HG02610 (cell line): Measurements from ENCODE around the gene SNX15.

ENCODE experiments used
- ATAC-seq: cut with Tn5 transposase; IDR thresholded peaks from one replicate; pipeline ENCODE4 v1.9.1; 2021; ENCODE audit warnings: mild to moderate bottlenecking, moderate library complexity; ENCODE audit not compliant: unreplicated experiment

The SNX15 gene

GRCh38 chr11:65078786-65079342 is 51.6 kb downstream of the SNX15 start:
- no peak for ATAC-seq

GRCh38 chr11:65083134-65083833 is 56.0 kb downstream of the SNX15 start:
- peak; percentile 9 for ATAC-seq

- ATAC-seq = peak; percentile 71
Measured at GRCh38 chr11:65083834-65084597, 56.8 kb downstream of the SNX15 start, which contains the start of the genes CDCA5 and ZFPL1. CDCA5 (minus strand) TSS chr11:65084040; CDS start chr11:65083978, 62 bp downstream. ZFPL1 (plus strand) TSS chr11:65084222; CDS start chr11:65084699, 477 bp downstream.

GRCh38 chr11:65084598-65085375 is 57.5 kb downstream of the SNX15 start:
- no peak for ATAC-seq

- ATAC-seq = no peak
Measured at GRCh38 chr11:65085446-65085845, 58.2 kb downstream of the SNX15 start.

- ATAC-seq = no peak
Measured at GRCh38 chr11:65086809-65087208, 59.6 kb downstream of the SNX15 start.

- ATAC-seq = no peak
Measured at GRCh38 chr11:65087216-65087615, 60.0 kb downstream of the SNX15 start.

GRCh38 chr11:65087827-65088226 is 60.6 kb downstream of the SNX15 start:
- no peak for ATAC-seq

- ATAC-seq = no peak
Measured at GRCh38 chr11:65089621-65090020, 62.4 kb downstream of the SNX15 start.
